D721Med (cell line): ENCODE data around the gene BAIAP2.
"Not testable (repeated sequence)": the region's sequence is repeated elsewhere in the genome, so short reads cannot be mapped to it uniquely, and the experiment has no call there.

Source experiments
- DNase-seq: peaks from one replicate; pipeline ENCODE4 v3.0.0; 2011; ENCODE audit warnings: low spot score; ENCODE audit not compliant: insufficient read length
- FAIRE-seq: peaks from 2 replicates; lab custom pipeline; 2011; peaks lifted over from hg19 to GRCh38; lab: Jason Lieb, UNC
- TF ChIP-seq, protein P1 (sequence below): IDR thresholded peaks from 2 replicates; pipeline ENCODE4 v1.5.1; 2012; ENCODE audit warnings: mild to moderate bottlenecking, control low read depth; ENCODE audit not compliant: insufficient read depth; ENCODE audit errors: missing control alignments

The BAIAP2 gene

DNA sequence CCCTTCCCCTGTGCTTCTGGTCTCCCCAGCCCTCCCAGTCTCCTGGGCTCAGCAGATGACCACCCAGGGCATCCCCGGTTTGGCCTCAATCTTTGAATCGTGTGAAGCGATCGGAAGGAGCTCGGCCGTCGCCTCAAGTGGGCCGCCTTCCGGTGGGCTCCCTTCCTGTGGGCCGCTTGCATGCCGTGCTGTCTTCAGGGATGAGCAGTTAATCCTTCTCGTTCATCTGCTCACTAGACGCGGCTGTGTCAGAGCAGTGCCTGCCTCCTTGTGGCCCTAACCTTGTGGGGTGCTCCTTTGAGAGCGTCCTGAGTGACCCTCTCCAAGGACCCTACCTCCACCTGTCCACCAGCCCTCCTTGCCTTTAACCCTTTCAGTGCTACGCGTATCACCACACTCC is 40.4 kb downstream of the BAIAP2 start:
- FAIRE-seq (no peak), DNase-seq (peak; percentile 88)
- TF ChIP-seq, protein P1, sequence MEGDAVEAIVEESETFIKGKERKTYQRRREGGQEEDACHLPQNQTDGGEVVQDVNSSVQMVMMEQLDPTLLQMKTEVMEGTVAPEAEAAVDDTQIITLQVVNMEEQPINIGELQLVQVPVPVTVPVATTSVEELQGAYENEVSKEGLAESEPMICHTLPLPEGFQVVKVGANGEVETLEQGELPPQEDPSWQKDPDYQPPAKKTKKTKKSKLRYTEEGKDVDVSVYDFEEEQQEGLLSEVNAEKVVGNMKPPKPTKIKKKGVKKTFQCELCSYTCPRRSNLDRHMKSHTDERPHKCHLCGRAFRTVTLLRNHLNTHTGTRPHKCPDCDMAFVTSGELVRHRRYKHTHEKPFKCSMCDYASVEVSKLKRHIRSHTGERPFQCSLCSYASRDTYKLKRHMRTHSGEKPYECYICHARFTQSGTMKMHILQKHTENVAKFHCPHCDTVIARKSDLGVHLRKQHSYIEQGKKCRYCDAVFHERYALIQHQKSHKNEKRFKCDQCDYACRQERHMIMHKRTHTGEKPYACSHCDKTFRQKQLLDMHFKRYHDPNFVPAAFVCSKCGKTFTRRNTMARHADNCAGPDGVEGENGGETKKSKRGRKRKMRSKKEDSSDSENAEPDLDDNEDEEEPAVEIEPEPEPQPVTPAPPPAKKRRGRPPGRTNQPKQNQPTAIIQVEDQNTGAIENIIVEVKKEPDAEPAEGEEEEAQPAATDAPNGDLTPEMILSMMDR = peak; percentile 47

DNA sequence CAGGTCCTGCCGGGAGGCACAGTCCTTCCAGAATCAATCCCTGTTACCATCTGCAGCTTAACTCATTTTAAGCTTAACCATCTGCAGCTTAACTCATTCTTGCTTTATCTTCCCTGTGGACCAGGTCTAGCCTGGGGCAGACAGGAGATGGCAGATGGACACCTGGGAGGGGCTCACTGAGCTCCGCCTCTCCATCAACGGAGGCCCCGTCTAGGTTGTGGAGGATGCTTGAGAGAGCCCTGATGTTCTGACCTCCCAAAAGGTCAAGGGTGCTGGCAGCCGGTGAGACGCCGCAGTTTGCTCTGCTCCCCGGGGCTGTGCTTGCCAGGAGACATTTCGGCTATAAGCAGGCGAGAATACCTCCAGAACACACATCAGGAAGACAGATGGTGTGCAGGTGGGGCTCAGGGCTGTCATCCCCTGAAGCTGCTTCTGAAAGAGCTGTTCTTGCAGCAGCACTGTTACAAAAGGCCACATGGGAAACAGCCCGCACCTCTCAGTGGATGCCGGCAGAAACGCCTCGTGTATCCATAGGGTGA is 41.3 kb downstream of the BAIAP2 start:
- TF ChIP-seq, protein P1 = no peak
- DNase-seq (peak; percentile 99), FAIRE-seq (peak; percentile 97)

DNA sequence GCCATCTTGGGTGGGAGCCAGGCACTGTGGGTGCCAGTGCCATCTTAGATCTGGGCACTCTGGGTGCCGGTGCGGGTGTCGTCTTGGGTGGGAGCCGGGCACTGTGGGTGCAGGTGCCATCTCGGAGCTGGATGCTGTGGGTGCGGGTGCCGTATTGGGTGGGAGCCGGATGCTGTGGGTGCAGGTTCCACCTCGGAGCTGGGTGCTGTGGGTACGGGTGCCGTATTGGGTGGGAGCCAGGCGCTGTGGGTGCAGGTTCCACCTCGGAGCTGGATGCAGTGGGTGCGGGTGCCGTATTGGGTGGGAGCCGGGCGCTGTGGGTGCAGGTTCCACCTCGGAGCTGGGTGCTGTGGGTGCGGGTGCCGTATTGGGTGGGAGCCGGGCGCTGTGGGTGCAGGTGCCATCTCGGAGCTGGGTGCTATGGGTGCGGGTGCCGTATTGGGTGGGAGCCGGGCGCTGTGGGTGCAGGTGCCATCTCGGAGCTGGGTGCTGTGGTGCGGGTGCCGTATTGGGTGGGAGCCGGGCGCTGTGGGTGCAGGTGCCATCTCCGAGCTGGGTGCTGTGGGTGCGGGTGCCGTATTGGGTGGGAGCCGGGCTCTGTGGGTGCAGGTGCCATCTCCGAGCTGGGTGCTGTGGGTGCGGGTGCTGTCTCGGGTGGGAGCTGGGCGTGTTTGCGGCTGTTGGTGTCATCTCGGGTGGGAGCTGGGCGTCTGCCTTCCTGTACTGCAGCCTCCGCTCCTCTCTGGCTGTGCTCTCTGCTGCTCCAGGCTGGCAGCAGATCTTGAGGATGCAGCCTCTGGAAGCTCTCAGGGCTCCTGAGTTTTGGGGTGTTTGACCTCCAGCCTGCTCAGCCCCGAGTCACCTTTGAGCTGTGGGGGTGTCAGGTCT is 43.3 kb downstream of the BAIAP2 start:
- not testable (repeated sequence) for FAIRE-seq

DNA sequence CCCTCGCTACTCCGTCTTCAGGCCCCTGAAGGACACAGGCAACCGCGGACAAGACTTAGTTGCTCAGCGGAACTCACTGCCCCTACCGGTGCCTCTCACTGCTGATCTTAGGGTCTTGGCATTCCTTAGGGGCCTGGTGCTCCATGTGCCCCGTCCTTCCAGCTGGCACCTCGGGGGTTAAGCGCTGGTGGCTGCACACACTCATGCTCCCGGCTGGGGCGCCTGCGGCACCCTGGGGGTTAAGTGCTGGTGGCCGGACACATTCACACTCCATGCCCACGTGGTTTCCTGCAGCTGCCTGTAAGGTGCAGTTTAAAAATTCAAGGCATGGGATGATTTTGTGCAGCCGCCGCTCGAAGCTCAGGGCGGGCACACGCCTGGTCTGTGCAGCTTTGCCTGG is 45.1 kb downstream of the BAIAP2 start:
- no peak for FAIRE-seq
- TF ChIP-seq, protein P1 = no peak
- DNase-seq = no peak

More for the DNA sequence above, 43.3 kb downstream of the BAIAP2 start:
- not testable (repeated sequence) for DNase-seq

DNA sequence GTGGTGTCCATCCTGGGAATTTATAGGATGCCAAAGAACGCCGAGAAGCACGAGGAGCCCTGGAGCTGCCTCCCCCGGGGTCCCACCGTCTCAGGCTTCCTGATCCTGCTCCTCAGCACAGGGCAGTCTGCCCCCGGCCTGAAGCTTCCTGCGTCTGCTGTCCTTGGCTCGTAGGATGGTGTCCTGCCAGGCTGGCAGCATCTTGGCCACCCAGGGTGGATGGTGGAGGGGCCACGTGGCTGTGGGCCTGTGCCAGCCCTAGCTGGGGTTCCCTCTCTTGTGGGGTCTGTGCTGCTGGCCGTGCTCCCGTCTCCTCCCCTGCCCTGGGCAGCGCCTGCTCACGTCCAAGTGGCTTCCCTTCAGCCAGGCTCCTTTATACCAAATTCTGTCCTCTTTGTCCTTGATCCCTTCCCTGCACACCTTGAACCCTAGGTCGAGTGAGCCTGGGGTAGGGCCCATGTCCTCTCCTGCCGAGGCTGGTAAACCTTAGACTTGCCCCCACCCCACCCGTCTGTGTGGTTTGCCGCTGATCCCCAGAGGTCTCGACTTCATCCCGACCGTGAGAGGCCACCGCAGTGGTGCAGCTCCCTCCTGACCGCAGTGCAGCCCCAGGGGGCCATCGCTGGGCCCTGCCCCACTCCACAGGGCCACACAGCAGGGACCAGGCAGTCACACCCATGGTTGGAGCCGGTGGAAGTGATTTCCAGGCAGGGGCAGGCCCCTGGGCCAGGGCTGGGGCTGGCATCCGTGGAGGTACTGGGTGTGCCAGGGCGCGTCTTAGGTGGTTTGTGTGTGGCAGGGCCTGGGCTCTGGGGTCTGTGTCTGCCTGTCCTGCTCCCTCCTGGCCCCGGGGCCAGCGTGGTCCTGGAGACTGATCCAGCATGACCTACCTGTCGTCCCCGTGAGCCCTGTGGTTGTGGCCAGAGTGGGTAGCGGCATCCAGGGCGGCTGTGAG is 46.5 kb downstream of the BAIAP2 start:
- DNase-seq (no peak), FAIRE-seq (no peak)
- TF ChIP-seq, protein P1 = no peak

DNA sequence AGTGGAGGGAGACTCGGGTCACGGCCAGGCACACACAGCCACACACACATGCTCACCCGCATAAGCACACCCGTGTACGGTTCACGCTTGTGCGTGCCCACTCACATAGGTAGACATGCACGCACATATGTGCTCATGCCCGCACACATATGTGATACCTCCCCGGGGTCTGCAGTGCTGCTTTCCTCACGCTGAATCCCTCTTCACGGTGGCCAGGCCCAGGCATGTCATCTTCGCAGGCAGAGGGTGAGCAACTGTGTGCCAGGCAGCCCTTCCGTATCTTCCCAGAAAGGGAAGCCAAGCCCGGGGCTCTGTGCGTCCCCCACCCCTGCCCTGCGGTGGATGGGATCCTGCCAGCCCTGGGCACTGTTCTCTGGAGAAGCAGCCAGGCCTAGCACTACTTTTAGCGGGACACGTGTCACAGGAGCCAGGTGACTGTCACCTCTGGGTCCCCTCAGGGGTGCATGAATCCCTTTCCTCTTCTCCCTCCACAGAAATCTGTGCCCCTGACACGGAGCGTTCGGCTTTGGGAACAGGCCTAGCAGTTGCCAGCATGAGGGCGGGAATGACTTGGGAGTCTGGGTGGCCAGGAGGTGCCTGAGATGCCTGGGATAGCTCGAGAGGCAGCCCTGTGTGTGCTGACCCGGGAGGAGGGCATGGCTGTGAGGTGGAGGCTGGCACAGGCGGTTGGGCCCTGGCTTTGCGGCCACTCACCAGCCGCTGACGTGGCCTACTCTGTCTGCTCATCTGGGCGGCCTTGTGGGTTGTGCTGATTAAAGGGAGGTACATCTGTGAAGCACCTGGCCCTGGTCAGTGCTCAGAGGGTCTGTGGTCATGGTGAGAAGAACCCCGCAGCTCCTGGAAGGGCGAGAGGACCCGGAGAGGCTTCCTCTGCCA is 47.5 kb downstream of the BAIAP2 start:
- TF ChIP-seq, protein P1 = no peak
- FAIRE-seq (no peak), DNase-seq (no peak)
